ENCODE results near the gene FAM168A.

FAM168A gene

DNA sequence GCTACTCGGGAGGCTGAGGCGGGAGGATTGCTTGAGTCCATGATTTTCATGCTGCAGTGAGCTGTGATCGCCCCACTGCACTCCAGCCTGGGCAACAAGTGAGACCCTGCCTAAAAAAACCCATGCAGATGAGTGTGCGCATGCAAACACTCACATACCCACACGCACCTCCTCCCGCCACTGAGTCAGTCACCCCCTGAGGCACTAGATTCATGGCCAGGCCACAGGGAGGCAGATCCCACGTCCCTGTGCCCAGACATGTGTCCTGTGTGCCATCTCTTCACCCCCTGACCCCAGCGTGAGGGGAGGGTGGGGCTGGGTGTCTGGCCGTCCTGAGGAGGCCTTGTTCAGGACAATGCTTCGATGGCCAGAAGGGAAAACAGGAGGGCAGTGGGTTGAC, 206.2 kb downstream of the FAM168A start:
- no peak for DNase-seq

DNA sequence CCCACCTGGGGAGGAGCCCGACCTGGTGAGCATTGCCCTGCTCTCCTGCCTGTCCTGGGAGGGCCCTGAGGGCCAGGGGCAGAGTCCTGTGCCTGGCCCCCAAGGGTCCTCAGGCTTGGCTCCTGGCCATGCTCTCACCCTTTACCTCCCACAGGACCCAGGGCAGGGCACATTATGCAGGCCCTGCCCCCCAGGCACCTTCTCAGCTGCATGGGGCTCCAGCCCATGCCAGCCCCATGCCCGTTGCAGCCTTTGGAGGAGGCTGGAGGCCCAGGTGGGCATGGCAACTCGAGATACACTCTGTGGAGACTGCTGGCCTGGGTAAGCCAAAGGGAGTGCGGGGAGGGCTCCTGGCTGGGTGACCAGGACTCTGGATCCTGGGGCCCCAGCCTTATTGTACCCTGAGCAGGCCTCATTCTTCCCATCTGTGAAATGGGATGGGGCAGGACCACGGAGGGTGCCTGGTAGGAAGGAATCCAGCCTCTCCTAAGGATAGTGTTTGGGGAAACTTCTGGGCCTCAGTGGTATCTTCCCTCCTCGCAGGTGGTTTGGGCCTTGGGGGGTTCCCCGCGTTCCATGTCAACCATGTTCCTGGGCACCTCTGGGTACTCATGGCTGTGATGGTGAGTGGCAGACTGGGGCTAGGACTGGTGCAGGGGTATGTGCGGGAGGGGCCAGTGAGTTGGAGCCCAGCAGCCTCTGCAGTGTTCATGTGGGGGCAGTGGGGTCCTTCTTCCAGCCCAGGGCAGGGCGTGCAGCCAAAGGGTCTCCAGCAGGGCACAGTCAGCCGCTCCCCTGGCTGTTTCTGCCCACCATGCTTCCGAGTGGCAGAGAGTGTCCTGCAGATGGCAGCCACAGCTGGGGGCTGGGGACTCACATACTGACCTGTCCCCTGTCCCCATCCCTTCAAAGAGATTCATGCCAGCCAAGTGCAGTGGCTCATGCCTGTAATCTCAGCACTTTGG, 207.0 kb downstream of the FAM168A start:
- DNase-seq: no peak

DNA sequence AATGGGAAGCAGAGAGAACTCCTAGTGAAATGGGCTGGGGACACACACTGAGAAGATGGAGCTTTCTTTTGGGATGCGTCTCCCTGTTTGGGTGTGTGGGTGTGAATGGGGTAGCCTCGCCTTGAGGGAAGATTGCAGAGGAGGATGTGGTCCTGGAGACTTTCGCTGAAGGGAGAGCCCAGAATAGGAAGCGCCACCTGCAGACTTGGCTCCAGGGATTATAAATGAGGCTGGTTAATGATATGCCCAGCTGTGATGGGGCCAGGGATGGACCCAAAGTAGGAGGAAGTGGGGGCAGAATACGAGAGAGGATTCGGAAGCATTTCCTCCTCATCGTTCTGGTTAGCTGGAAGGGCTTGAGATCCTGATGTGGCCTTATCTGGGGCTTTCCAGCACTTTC, 208.0 kb downstream of the FAM168A start:
- DNase-seq: no peak

DNA sequence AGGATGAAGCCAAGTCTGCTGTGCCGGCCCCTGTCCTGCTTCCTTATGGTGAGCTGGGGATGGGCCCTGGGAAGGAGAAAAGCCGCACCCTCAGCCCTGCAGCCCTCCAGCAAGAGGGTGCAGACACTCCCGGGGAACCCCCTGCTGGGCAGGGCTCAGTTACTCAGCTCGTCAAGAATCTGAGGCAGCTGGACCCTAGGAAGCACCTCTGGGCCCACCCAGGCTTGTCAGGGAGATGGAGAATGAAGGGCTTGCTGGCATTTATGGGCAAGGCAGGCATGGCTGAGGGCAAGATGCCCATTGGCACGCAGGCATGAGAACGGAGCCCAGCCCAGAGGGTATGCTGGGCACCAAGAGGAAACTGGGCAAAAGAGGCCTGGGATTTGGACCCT, 208.8 kb downstream of the FAM168A start:
- no peak for DNase-seq

DNA sequence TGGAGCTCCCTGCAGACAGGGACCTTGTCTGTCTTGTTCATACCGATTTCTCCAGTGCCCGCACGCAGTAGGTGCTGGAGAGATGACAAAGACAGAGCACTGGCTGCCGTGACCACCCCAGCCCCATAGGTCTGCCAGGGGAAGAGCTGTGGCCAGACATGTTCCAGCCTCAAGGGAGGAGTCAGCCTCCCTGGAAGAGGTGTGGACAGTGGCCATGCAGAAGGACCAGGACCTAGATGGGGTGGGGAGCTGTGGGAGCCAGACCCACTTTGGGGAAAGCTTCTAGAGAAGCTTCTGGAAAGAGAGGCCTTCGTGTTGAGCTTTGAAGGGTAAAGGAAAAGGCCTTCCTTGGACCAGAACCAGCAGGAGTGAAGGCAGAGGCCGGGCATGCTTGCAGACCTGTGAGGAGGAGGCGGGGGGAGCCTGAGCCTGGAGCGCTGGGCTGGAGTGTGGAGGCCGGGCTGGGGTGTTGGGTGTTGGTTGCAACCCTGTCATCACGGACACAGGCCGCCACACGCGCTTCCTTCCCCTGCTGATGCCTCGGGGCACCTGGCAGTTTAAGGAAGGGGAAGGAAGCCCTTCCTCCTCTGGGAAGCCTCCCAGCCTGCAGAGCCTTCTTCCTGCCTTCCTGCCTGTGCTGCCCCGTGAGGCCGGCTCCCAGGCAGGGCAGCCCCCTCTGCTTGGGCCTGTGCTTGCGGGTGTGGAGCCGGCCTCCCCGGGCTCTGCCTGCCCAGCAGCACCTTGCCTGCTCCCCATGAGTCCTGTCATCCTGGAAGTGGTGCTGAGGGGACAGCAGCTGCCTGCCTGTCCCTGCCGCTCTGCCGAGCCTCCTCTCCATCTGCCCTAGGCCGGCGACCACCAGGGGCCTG, 209.4 kb downstream of the FAM168A start:
- DNase-seq: peak in 2 of 56 donors; percentile 20 to 29

DNA sequence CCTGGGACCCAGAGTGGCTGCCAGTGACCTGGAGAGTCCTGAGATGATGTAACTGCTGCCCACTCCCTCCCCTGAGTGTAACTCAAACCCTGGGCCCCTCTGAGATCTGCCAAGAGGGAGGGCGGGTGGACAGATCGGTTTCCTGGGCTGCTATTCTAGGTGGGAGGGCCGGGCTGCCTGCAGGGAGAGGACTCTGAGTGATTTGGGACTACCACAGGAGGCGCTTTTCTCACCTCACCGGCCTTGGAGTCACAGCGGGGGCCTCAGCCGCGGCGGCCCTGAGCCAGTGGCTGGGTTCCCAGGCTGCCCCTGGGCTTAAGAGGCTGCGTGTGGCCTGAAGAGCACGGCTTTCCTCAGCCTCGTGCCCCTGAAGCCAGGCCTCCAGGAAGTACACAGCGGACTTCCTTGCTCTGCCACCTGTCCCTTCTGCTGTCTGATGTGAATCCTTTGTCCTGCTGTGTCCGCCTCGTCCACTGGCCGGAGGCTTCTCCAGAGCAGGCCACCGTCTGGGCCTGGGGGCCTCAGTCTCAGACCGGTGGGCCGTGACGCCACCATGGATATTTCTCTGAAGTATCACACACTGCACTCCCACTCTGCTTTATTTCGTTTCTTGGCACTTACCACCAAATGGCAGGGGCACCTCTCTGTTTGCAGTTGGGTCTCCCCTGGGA, 210.2 kb downstream of the FAM168A start:
- DNase-seq: no peak

DNA sequence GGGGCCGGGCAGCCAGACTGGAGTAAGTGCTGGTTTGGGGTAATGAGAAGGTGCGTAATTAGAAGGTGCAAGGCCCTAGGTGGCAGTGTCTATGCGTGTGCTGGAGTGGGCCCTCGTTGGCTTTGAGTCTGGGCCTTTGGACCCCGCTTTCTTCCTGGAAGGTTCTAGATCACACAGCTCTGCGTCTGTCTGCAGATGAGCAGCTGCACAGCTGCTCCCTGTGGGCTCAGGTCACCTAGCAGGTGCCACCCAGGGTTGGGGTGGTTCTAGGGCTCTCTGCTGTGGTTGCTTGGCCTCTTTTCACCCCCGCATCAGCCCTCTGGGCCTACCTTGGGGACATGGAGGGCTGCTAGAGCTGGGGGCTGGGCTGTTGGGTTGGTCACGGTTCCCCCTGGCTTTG, 211.4 kb downstream of the FAM168A start:
- no peak for DNase-seq

DNA sequence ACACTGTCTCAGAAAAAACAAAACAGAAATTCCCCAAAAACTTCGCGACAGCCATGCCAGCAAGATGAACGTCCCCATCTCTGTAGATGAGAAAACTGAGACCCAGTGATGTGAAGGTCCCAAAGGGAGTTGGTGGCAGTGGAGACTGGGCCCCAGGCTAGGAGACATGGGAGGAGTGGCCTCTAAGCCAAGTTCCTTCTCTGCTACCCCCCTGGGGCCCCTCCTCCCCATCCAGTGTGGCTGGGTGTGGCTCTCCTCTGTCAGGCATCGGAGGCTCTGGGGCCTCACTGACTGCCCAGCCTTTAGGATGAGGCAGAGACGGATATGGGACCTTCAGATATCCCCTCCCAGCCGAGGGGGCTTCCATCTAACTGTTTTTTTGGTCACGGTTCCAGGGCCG, 211.9 kb downstream of the FAM168A start:
- peak in 1 of 56 donors; percentile 30 for DNase-seq

DNA sequence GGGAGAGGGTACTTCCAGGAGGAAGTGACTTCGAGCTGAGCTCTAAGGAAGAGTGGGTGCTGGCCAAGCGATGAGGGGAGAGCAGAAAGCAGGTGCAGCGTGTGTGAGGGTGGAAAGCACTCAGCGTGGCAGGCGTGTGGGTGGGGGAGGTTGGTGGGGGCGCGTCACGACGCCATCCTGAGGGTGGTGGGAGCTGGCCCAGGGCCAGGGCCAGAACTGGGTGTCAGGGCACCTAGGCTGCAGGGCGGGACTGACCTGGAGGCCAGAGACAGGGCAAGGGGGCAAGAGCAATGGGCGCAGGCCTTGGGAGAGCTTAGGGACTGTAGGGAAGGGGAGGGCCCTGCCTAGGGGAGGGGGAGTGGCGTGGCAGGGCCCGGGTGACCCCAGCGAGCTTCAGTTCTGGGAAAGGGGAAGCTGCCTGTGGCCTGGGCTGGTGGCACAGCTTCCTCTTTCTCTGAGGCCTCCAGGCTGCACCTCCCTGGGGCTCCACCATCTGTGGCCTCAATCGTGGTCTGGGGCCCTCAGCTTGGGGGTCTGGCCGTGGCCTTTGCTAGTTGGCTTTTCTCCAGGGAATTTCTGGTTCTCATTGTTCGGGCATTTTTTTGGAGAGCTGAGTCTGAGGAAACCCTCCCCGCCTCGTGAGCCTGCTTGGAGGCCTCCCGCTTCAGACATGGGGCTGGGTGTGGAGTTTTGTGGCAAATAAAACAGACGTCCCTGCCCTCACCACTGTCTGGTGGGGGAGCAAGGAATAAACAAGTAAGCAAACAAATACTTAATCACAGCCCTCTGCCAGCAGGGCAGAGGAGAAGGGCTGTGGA, 212.8 kb downstream of the FAM168A start:
- peak in 28 of 56 donors; percentile 23 to 59 (median 36) for DNase-seq

DNA sequence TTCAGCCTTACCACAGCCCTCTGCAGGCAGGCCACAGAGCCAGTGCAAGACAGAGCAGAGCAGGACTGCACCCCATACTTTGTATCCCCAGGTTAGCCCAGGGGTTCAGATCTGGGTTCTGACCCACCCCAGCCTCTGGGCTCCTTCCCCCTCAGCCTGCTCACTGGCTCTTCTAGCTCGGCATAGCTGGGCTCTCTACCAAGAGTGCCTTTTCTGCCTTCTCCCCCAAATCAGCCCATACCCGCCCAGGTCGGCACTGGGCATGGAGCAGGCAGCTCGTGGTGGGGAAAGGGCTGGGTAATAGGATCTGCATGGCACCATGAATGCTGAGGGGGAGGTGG, 213.4 kb downstream of the FAM168A start:
- DNase-seq: no peak

DNA sequence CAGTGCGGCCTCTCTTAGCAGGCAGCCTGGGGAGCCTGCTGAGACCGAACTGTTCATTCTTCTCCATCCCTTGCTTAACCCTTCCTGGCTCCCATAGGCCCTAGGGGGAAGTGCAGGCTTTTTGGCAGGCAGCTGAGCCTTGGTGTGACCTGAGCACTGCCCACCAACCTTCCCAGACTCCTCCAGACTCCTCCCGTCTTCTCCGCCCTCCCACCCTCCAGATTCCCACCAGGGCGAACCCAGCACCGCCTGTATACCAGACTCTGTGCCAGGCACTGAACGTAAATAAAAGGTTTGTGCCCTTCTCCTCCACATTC, 213.8 kb downstream of the FAM168A start:
- no peak for DNase-seq

DNA sequence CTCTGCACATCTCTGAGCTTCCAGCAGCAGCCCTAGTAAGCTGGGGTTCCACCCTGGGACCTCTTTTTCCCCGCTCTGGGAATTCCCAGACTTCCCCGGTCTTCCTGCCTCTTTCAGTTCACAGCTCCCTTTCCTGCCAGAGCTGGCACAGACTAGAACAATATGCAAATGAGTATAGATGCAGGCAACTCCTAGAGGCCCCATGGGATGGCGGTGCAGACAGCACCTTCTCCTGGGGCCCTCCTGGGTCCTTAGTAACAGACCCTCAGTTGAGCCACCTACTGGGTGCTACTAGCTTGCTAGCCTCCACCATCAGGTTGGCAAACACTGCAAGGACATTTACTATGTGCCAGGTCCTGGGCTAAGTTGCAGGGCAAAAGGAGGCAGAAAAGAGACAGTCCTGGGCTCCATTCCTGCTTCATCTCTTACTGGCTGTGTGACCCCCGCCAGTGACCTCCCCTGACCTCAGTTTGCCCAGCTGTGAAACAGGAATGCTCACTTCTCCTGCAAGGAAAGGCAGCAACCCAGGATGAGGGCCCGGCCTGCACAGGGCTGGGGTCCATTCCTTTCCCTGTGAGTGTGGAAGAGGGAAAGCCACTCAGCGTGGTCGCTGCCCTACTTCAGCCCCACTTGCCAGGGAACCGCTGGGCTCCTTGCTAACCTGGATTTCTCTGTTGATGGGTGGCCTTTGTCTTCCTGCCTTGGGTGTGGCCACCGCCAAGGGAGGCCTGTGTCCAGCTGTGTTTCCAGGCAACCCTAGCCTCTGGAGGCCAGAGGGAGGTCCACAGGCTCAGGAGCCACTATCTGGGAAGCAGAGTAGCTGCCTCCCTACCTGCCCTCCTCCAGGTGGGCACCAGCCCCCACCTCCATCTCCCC, 214.4 kb downstream of the FAM168A start:
- DNase-seq: peak in 26 of 56 donors; percentile 7 to 70 (median 34)

DNA sequence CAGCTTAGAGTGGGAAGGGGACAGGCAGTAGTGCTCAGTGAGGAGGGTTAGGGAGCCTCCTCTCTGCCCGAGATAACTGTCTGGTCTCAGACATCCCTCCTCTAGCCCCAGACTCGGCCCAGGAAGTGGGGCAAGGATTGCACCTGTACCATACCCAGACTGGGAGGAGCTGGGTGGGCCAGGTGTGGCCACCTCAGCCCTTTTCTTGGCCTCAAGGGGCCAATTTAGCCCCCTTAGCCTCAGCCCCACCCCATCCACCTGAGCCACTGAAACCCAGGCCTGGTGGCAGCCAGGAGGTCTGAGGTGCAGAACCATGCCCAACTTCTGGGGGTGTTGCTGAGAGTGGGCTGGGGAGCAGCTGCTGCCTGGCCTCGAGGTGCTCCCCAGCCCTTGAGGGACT, 215.2 kb downstream of the FAM168A start:
- no peak for DNase-seq

DNA sequence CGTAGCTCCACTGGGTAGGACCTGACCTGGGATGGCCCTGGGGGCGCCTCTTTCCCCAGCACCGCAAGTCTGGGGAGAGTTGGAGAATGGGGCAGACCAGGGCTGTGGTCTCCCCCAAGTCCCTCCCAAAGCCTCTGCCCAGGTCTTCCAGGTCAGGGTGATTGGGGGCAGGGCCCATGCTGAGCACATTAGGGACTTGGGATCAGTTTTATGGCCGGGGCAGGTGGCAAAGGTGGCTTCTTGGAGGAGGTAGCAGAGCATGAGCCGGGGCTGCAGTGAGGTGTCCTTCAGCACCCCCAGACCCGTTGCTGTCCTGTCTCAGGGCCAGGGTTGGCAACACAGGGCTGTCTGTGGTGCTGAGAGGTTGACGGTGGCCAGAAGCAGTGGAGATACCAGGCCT, 215.7 kb downstream of the FAM168A start:
- no peak for DNase-seq

DNA sequence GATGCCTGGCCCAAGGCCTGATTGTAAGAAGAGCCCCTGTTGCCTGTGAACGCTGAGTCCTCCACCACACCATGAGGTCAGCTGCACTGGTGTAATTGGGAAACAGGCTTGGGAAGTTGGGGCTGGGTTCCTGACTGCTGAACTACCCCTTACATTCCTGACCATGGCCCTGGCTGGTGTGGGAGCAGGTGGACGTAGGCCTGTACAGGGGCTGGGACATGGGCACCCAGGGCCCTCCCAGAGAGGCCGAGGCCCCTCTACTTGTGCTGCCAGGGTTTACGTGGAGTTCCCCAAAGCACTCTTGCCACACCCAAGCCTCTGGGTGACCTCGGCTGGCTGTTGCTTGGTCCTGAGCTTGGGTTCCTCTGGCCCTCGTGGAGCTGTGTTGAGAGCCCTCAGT, 216.3 kb downstream of the FAM168A start:
- DNase-seq: no peak

DNA sequence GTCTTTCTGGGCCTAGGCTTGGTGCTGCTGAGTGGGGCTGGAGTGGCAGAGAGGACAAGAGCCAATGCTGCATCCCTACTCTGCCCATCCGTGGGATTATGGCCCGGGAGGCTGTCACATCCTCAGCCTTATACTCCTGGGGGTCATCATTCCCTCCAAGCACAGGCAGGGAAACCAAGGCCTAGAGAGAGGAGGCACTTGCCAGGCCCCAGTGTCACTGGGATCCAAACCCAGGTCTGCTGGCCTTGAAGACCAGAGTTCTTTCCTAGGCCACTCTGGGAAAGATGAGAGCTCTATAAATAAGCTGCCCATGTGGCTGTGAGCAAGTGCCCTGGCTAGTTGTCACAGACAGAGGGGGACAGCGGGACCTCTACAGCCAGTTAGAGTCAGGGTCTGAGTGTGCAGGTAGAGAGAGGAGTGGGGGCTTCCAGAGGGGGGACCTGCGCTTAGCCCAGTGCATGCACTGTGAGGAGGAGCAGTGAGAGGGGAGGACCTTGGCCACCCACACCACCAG, 217.0 kb downstream of the FAM168A start:
- no peak for DNase-seq

DNA sequence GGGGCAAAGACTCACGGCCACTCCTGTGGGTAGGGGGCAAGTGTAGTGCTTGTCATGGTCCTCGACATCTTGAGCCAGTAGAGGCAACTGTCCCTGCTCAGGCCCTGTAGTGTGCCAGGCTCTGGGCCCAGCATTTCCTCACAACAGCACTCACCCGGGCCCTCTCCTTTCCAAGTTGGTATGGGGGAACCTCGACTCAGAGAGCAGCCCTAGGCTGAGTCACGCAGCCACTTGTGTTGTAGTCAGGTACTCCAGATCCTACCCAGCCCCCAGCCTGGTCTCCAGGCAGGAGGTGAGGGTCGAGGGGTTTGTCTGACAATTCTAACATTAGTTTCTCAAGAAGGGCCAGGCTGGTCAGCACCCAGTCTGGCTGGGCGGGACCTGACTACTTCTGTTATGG, 217.6 kb downstream of the FAM168A start:
- DNase-seq: no peak

DNA sequence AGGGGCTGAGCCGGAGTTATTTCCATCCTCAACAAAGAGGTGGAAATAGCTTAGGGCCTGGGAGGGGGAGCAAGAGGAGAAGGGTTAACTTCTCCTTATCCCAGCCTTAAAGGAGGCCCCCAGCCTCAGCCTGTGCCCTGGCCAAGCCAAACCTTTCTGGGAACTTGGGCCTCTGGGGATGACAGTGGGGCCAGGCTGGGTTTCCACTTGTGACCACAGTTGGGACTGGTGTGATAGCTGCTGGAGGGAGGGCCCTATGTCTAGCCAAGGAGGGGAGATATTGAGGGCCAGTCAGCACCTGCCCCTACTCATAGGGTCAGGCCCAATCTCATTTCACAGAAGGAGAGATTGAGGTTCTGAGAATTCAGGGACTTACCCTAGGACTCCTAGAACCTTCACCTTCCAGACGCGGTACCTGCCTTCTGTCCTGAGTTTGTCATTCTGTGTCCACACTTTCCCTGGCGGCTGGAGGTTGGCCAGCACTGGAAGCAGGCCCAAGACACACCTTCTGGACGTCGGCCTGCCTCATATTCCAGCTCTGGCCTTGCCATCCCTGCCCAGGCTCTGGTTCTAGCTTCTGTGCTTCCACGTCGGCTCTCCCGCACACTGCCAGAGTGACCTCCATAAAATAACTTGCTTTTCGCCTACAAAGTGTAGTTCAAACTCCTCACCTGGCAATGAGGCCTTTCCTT, 218.6 kb downstream of the FAM168A start:
- DNase-seq: no peak
